Measurements from ENCODE around the gene TPO. TPM values are rescaled to one million over a fixed set of nuclear protein-coding genes. Genes with fewer than 3 reads are reported as not detected.

TPO gene
- total RNA-seq, 1 experiment from 2014 or later, result not detected

- Histone ChIP-seq H3F3A (ENCODE audit: insufficient read depth, low read depth) (no peaks in the 10 kb centered on the region), H3K4me3 (no peak overlapping the region), H3K4me1 (replicated peaks; ENCODE audit: insufficient read depth) (no peaks in the 10 kb centered on the region), H3K4me2 (no peak overlapping the region), H3K79me2 (ENCODE audit: low read depth) (no peaks in the 10 kb centered on the region), H3K9me3 (ENCODE audit: insufficient read depth, low read depth) (no peaks in the 10 kb centered on the region), H3K27ac (no peak overlapping the region), H3K27me3 (ENCODE audit: insufficient read depth, low read depth) (peaks cover 93% of the 10 kb centered on the region), H4K20me1 (ENCODE audit: insufficient read depth) (no peaks in the 10 kb centered on the region), H3K9me2 (ENCODE audit: insufficient read depth) (no peaks in the 10 kb centered on the region), H3K36me3 (ENCODE audit: low read depth) (no peaks in the 10 kb centered on the region), H2AFZ (0 out of 2 replicates have a peak overlapping the region, but pooled peaks have one; percentile 22)
- DNase-seq, result no peak
- no TSS peak for BruUV-seq (replicated peaks)
- ChIA-PET POLR2A (ENCODE audit: unreplicated experiment) (no interaction called here), CTCF (no interaction called here)
- intact Hi-C loops (cut with micrococcal nuclease; ENCODE audit: unreplicated experiment), result no loop called here
- no peak for TF ChIP-seq EZH2 (IDR thresholded peaks at IDR 0.05; ENCODE audit: low read depth)
- TF ChIP-seq, protein P1, sequence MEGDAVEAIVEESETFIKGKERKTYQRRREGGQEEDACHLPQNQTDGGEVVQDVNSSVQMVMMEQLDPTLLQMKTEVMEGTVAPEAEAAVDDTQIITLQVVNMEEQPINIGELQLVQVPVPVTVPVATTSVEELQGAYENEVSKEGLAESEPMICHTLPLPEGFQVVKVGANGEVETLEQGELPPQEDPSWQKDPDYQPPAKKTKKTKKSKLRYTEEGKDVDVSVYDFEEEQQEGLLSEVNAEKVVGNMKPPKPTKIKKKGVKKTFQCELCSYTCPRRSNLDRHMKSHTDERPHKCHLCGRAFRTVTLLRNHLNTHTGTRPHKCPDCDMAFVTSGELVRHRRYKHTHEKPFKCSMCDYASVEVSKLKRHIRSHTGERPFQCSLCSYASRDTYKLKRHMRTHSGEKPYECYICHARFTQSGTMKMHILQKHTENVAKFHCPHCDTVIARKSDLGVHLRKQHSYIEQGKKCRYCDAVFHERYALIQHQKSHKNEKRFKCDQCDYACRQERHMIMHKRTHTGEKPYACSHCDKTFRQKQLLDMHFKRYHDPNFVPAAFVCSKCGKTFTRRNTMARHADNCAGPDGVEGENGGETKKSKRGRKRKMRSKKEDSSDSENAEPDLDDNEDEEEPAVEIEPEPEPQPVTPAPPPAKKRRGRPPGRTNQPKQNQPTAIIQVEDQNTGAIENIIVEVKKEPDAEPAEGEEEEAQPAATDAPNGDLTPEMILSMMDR (conservative IDR thresholded peaks at IDR 0.05), result no peak
Measured at GRCh38 chr2:1487758-1488157, 74.5 kb downstream of the TPO start.

DNA sequence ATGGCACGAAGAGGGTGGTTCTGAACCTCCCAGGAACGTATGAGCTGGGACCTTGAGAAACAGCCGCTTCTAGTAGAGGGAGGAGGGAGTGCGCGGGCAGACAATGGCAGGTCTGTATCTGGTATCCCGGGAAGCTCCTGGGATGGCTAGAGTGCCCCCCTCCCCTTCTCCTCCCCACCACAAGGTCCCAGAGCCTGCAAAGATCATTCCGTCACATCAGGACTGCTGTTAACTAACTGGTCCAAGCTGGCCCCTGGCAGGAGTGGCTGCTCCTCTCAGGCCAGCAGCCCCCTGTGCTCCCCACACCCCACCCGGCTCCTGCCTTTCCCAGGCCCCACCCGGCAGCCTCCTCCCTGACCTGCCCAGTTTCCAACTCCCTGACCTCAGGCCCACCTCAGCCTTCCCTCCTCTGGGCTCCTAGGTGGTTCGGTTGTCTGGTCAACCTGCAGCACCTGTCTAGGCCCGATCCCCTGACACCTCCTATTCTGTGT is 75.0 kb downstream of the TPO start:
- intact Hi-C loops (cut with micrococcal nuclease; ENCODE audit: unreplicated experiment), result no loop called here
- Histone ChIP-seq H3K9me3 (ENCODE audit: insufficient read depth, low read depth) (no peaks in the 10 kb centered on the region), H3F3A (ENCODE audit: insufficient read depth, low read depth) (no peaks in the 10 kb centered on the region), H3K27me3 (ENCODE audit: insufficient read depth, low read depth) (peaks cover 91% of the 10 kb centered on the region), H3K4me3 (no peak overlapping the region), H3K27ac (no peak overlapping the region), H3K9me2 (ENCODE audit: insufficient read depth) (no peaks in the 10 kb centered on the region), H3K79me2 (ENCODE audit: low read depth) (no peaks in the 10 kb centered on the region), H3K4me2 (no peak overlapping the region), H2AFZ (0 out of 2 replicates have a peak overlapping the region, but pooled peaks have one; percentile 22), H3K36me3 (ENCODE audit: low read depth) (no peaks in the 10 kb centered on the region), H4K20me1 (ENCODE audit: insufficient read depth) (no peaks in the 10 kb centered on the region), H3K4me1 (replicated peaks; ENCODE audit: insufficient read depth) (no peaks in the 10 kb centered on the region)
- TF ChIP-seq, protein P1 (conservative IDR thresholded peaks at IDR 0.05), result no peak
- TF ChIP-seq EZH2 (IDR thresholded peaks at IDR 0.05; ENCODE audit: low read depth), result no peak
- BruUV-seq (replicated peaks), result no TSS peak
- ChIA-PET POLR2A (ENCODE audit: unreplicated experiment) (no interaction called here), CTCF (no interaction called here)
- no peak for DNase-seq

DNA sequence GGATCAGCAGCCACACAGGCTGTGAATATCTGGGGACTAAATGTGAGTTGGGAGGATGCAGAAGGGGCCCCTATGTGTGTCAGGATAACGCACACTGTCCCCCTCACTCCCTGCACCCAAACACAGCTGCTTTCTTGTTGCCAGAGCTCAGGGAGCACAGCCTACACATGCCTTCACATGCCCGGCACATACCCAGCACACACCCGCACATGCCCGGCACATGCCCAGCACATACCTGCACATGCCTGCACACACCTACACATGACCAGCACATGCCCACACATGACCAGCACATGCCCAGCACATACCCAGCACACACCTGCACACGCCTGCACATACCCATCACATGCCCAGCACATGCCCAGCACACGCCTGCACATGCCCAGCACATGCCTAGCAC is 75.6 kb downstream of the TPO start:
- BruUV-seq (replicated peaks), result no TSS peak
- TF ChIP-seq, protein P1 (conservative IDR thresholded peaks at IDR 0.05), result no peak
- TF ChIP-seq EZH2 (IDR thresholded peaks at IDR 0.05; ENCODE audit: low read depth), result no peak
- Histone ChIP-seq H3K79me2 (ENCODE audit: low read depth) (no peaks in the 10 kb centered on the region), H3K4me2 (no peak overlapping the region), H2AFZ (no peak overlapping the region), H3F3A (ENCODE audit: insufficient read depth, low read depth) (no peaks in the 10 kb centered on the region), H3K36me3 (ENCODE audit: low read depth) (no peaks in the 10 kb centered on the region), H3K9me3 (ENCODE audit: insufficient read depth, low read depth) (no peaks in the 10 kb centered on the region), H3K4me1 (replicated peaks; ENCODE audit: insufficient read depth) (no peaks in the 10 kb centered on the region), H3K27ac (no peak overlapping the region), H3K9me2 (ENCODE audit: insufficient read depth) (no peaks in the 10 kb centered on the region), H4K20me1 (ENCODE audit: insufficient read depth) (no peaks in the 10 kb centered on the region), H3K27me3 (ENCODE audit: insufficient read depth, low read depth) (peaks cover 91% of the 10 kb centered on the region), H3K4me3 (no peak overlapping the region)
- ChIA-PET POLR2A (ENCODE audit: unreplicated experiment) (no interaction called here), CTCF (no interaction called here)
- intact Hi-C loops (cut with micrococcal nuclease; ENCODE audit: unreplicated experiment), result no loop called here
- DNase-seq, result no peak
